NK-92 (cell line): ENCODE measurements around the gene TECTA.

ENCODE experiments used
- DNase-seq: peaks from one replicate; lab custom pipeline; 2025; ENCODE audit not compliant: unreplicated experiment; lab: John Stamatoyannopoulos, UW

The TECTA gene

GRCh38 chr11:121100943-121101342 is at the start of gene TECTA:
TSS of gene TECTA (plus strand) at chr11:121101243. CDS start at chr11:121102666, 1,423 bp downstream.
- DNase-seq: no peak

GRCh38 chr11:121053244-121053643 is 47.8 kb upstream of the TECTA start:
- DNase-seq: no peak

GRCh38 chr11:121054266-121054665 is 46.8 kb upstream of the TECTA start:
- no peak for DNase-seq

GRCh38 chr11:121055076-121055475 is 46.0 kb upstream of the TECTA start:
- no peak for DNase-seq

- DNase-seq: no peak
Measured at GRCh38 chr11:121057922-121058321, 43.1 kb upstream of the TECTA start.

- DNase-seq: no peak
Measured at GRCh38 chr11:121058941-121059340, 42.1 kb upstream of the TECTA start.

- no peak for DNase-seq
Measured at GRCh38 chr11:121059605-121060004, 41.4 kb upstream of the TECTA start.

- no peak for DNase-seq
Measured at GRCh38 chr11:121063728-121064127, 37.3 kb upstream of the TECTA start.

- DNase-seq: no peak
Measured at GRCh38 chr11:121066623-121067022, 34.4 kb upstream of the TECTA start.

GRCh38 chr11:121067026-121067425 is 34.0 kb upstream of the TECTA start:
- DNase-seq: no peak

- DNase-seq: no peak
Measured at GRCh38 chr11:121067453-121067852, 33.6 kb upstream of the TECTA start.

GRCh38 chr11:121067962-121068647 is 32.9 kb upstream of the TECTA start:
- DNase-seq: no peak

- no peak for DNase-seq
Measured at GRCh38 chr11:121068787-121069186, 32.3 kb upstream of the TECTA start.

GRCh38 chr11:121070951-121071845 is 29.8 kb upstream of the TECTA start:
- DNase-seq: no peak

- no peak for DNase-seq
Measured at GRCh38 chr11:121071846-121072450, 29.1 kb upstream of the TECTA start.

- no peak for DNase-seq
Measured at GRCh38 chr11:121081321-121081720, 19.7 kb upstream of the TECTA start.

- no peak for DNase-seq
Measured at GRCh38 chr11:121082219-121082618, 18.8 kb upstream of the TECTA start.

- no peak for DNase-seq
Measured at GRCh38 chr11:121082670-121083069, 18.4 kb upstream of the TECTA start.

- DNase-seq: no peak
Measured at GRCh38 chr11:121086866-121087265, 14.2 kb upstream of the TECTA start.

- no peak for DNase-seq
Measured at GRCh38 chr11:121089566-121089965, 11.5 kb upstream of the TECTA start.

- DNase-seq: no peak
Measured at GRCh38 chr11:121090145-121090721, 10.8 kb upstream of the TECTA start.
